GM23248 (cell line): Measurements from ENCODE around the gene MXI1. TPM values are rescaled to one million over a fixed set of nuclear protein-coding genes. Genes with fewer than 3 reads are reported as not detected.
A peak's percentile ranks its signal among the peaks of the same experiment; 100 is the strongest.

Source experiments
- DNase-seq: peaks from one replicate; pipeline ENCODE4 v3.0.0-alpha.2; 2015
- H2AFZ ChIP-seq: fragments of 200-600 bp; sonication (generic); 2 replicates; pipeline ENCODE4 v1.6.1; 2016; ENCODE audit warnings: antibody characterized with exemption
- H3F3A ChIP-seq: fragments of 200-600 bp; sonication (generic); 2 replicates; pipeline ENCODE4 v1.6.1; 2016; ENCODE audit warnings: mild to moderate bottlenecking, antibody characterized with exemption, mixed run types; ENCODE audit not compliant: insufficient read depth
- H3K27ac ChIP-seq: fragments of 200-600 bp; sonication (generic); 2 replicates; pipeline ENCODE4 v1.5.1; 2016; ENCODE audit warnings: mild to moderate bottlenecking
- H3K27me3 ChIP-seq: fragments of 200-600 bp; sonication (generic); replicated peaks from 2 replicates; pipeline ENCODE4 v1.6.1; 2016; ENCODE audit warnings: mild to moderate bottlenecking; ENCODE audit not compliant: insufficient read depth
- H3K36me3 ChIP-seq: fragments of 200-600 bp; sonication (generic); 2 replicates; pipeline ENCODE4 v1.6.1; 2016; ENCODE audit warnings: low read depth, mild to moderate bottlenecking
- H3K4me1 ChIP-seq: fragments of 200-600 bp; sonication (generic); 2 replicates; pipeline ENCODE4 v1.6.1; 2016; ENCODE audit warnings: mild to moderate bottlenecking; ENCODE audit not compliant: insufficient read depth
- H3K4me2 ChIP-seq: fragments of 200-600 bp; sonication (generic); one replicate; pipeline ENCODE4 v1.6.1; 2016; ENCODE audit warnings: mild to moderate bottlenecking; ENCODE audit not compliant: unreplicated experiment
- H3K4me3 ChIP-seq: fragments of 200-600 bp; sonication (generic); 2 replicates; pipeline ENCODE4 v1.5.1; 2016; ENCODE audit warnings: mild to moderate bottlenecking
- H3K79me2 ChIP-seq: fragments of 200-600 bp; sonication (generic); 2 replicates; pipeline ENCODE4 v1.6.1; 2016; ENCODE audit warnings: mild to moderate bottlenecking; ENCODE audit not compliant: insufficient read depth
- H3K9ac ChIP-seq: fragments of 200-600 bp; sonication (generic); 2 replicates; pipeline ENCODE4 v1.6.1; 2016; ENCODE audit warnings: mild to moderate bottlenecking
- H3K9me2 ChIP-seq: fragments of 200-600 bp; sonication (generic); 2 replicates; pipeline ENCODE4 v1.6.1; 2016; ENCODE audit warnings: mixed run types, mild to moderate bottlenecking, moderate library complexity; ENCODE audit not compliant: insufficient read depth
- H3K9me3 ChIP-seq: fragments of 200-600 bp; sonication (generic); one replicate; pipeline ENCODE4 v1.6.1; 2017; ENCODE audit warnings: low read depth
- H4K20me1 ChIP-seq: fragments of 200-600 bp; sonication (generic); 2 replicates; pipeline ENCODE4 v1.6.0; 2016; ENCODE audit not compliant: insufficient read depth
- EZH2 ChIP-seq: fragments of 200-600 bp; sonication (generic); IDR thresholded peaks from 2 replicates; pipeline ENCODE4 v1.6.1; 2018; ENCODE audit warnings: antibody characterized with exemption, mild to moderate bottlenecking; ENCODE audit not compliant: insufficient read depth, poor library complexity, severe bottlenecking
- EZH2phosphoT487 ChIP-seq: fragments of 200-600 bp; sonication (generic); IDR thresholded peaks from 2 replicates; pipeline ENCODE4 v1.6.1; 2018; ENCODE audit warnings: antibody characterized with exemption, moderate library complexity, mild to moderate bottlenecking, low read depth; ENCODE audit not compliant: insufficient read depth
- WGBS, 2 experiments: methylation state at CpG; one replicate each; pipeline ENCODE4 v1.1.6; 2015 to 2017; ENCODE audit warnings: low lambda C conversion rate in 2 of 2, low coverage in 1 of 2; ENCODE audit errors: missing lambda C conversion rate in 2 of 2; 5-methylcytosine and 5-hydroxymethylcytosine counted together
- in situ Hi-C: fragments of 300-500 bp; cut with MboI; formaldehyde crosslinking; loops from 2 replicates; pipeline ENCODE4 v1.15.0; 2020
- polyA plus RNA-seq: library from polyadenylated mRNA; unstranded; fragments of >200 nt; fragmentation: Nextera tagmentation; extraction: Ambion mirVana; gene quantifications from 2 replicates; pipeline ENCODE4 v1.2.1, GENCODE V29; 2016
- total RNA-seq: library from RNA; depleted of rRNA; stranded (reverse); fragments of >200 nt; shearing (Covaris generic); gene quantifications from 2 replicates; pipeline ENCODE4 v1.2.3, GENCODE V29; 2014

MXI1 gene
- total and polyA plus RNA-seq, 2 experiments from 2014 or later = 17.6 to 25.7 TPM

DNA sequence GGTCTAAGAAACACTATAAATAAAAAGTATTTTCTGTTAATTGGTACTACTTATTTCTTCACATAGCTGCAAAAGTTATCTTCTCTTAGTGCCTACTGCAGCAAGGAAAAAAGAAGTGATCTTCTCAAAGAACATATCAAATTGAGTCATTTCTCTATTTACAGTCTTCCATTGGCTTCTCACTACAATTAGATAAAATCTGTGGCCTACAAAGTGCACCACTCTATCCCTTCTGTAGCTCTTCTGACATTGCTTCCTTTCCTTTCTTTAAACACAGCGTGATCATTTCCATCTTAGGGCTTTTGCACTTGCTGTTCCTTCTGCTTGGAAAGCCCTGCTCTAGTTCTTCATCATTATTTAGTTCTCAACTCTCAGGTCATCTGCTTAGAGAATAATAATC lies 44.7 kb downstream of the MXI1 start:
- TF ChIP-seq EZH2 (no peak), EZH2phosphoT487 (no peak)
- H3K9me3 ChIP-seq = no peaks in the 10 kb centered on the region
- no peak overlapping the region for H2AFZ ChIP-seq
- DNase-seq = no peak
- no peak overlapping the region for H3K27ac ChIP-seq
- no peaks in the 10 kb centered on the region for H3K27me3 ChIP-seq
- no peaks in the 10 kb centered on the region for H3K36me3 ChIP-seq
- no peaks in the 10 kb centered on the region for H3F3A ChIP-seq
- H3K4me3 ChIP-seq = no peak overlapping the region
- in situ Hi-C loops = no loop called here
- 88 to 95% methylated on average over 1 of the region's 1 CpG for WGBS, 2 experiments
- H3K9me2 ChIP-seq = no peaks in the 10 kb centered on the region
- no peaks in the 10 kb centered on the region for H3K4me1 ChIP-seq
- H3K79me2 ChIP-seq = no peaks in the 10 kb centered on the region
- H3K9ac ChIP-seq = no peak overlapping the region
- no peak overlapping the region for H3K4me2 ChIP-seq
- no peaks in the 10 kb centered on the region for H4K20me1 ChIP-seq

DNA sequence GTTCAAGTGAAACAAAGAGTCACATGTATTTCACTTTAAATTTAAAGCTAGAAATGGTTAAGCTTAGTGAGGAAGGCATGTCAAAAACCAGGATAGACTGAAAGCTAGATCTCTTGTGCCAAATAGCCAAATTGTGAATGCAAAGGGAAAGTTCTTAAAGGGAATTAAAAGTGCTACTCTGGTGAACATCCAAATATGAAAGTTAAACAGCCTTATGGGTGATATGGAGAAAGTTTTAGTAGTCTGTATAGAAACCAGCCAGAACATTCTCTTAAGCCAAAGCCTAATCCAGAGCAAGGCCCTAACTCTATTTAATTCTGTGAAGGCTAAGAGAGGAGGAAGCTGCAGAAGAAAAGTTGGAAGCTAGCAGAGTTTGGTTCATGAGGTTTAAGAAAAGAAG lies 47.1 kb downstream of the MXI1 start:
- no peak for TF ChIP-seq EZH2phosphoT487
- no peak for TF ChIP-seq EZH2
- in situ Hi-C loops = no loop called here

DNA sequence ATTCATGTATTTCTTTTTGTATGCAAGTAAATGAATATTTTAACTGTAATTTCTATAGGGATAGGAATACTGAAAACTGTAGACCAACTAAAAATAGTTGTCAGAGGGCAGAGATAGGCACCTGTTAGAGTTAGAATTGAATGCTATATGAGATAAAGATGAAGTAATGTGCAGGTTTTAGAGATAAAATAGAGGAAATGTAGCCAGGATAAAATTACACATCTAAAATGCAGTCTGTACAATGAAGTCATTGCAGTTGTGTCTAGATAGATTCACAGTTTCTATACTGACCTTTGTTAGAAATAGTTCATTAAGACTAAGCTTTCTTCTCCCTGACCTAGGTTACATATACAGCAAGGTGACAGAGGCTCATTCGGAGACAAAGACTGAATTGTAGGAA lies 51.1 kb downstream of the MXI1 start:
- no peak overlapping the region for H3K9ac ChIP-seq
- H4K20me1 ChIP-seq = 0 out of 2 replicates have a peak, but pooled peaks cover 4% of the 10 kb centered on the region
- H3K27ac ChIP-seq = no peak overlapping the region
- H3K36me3 ChIP-seq = no peaks in the 10 kb centered on the region
- H3K79me2 ChIP-seq = no peaks in the 10 kb centered on the region
- H3K27me3 ChIP-seq = no peaks in the 10 kb centered on the region
- H3K4me3 ChIP-seq = no peak overlapping the region
- 98 to 100% methylated on average over 1 of the region's 1 CpG for WGBS, 2 experiments
- no peaks in the 10 kb centered on the region for H3K9me3 ChIP-seq
- in situ Hi-C loops = no loop called here
- 0 out of 2 replicates have a peak, but pooled peaks cover 4% of the 10 kb centered on the region for H3F3A ChIP-seq
- DNase-seq = no peak
- no peaks in the 10 kb centered on the region for H3K4me1 ChIP-seq
- no peaks in the 10 kb centered on the region for H3K9me2 ChIP-seq
- H2AFZ ChIP-seq = no peak overlapping the region
- H3K4me2 ChIP-seq = no peak overlapping the region
- TF ChIP-seq EZH2phosphoT487 = no peak
- TF ChIP-seq EZH2 = no peak

More for the DNA sequence above, 47.1 kb downstream of the MXI1 start:
- no peaks in the 10 kb centered on the region for H3K27me3 ChIP-seq
- H3K4me2 ChIP-seq = no peak overlapping the region
- H3K36me3 ChIP-seq = no peaks in the 10 kb centered on the region
- no peak overlapping the region for H3K4me3 ChIP-seq
- no peak overlapping the region for H2AFZ ChIP-seq
- no peak overlapping the region for H3K9ac ChIP-seq
- no peaks in the 10 kb centered on the region for H3K9me3 ChIP-seq
- no peak for DNase-seq
- no peaks in the 10 kb centered on the region for H3K9me2 ChIP-seq
- H4K20me1 ChIP-seq = no peaks in the 10 kb centered on the region
- H3F3A ChIP-seq = no peaks in the 10 kb centered on the region
- no peaks in the 10 kb centered on the region for H3K79me2 ChIP-seq
- no peaks in the 10 kb centered on the region for H3K4me1 ChIP-seq
- H3K27ac ChIP-seq = no peak overlapping the region

DNA sequence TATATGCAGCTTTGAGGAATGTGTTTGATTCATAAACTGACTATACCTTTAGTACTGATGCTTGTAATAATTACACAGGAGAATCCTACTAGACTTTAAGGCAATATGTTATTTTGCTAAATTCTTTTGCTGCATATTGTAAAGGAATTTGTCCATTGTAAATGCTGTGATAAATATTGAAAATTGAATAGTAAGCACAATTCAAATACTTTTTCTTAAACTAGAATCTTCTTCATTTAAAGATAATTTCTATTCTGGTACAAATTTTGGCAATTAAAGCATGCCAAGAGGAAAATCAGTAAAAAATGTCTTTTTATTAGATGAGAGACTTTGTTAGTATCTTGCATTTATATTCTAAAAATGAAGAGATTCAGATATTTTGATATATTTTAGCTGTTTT lies 51.9 kb downstream of the MXI1 start:
- no peak overlapping the region for H2AFZ ChIP-seq
- H3K4me3 ChIP-seq = no peak overlapping the region
- no peak overlapping the region for H3K27ac ChIP-seq
- H3K36me3 ChIP-seq = no peaks in the 10 kb centered on the region
- H3K9me3 ChIP-seq = no peaks in the 10 kb centered on the region
- DNase-seq = no peak
- in situ Hi-C loops = no loop called here
- H3K9ac ChIP-seq = no peak overlapping the region
- H3K9me2 ChIP-seq = no peaks in the 10 kb centered on the region
- no peak overlapping the region for H3K4me2 ChIP-seq
- 0 out of 2 replicates have a peak, but pooled peaks cover 4% of the 10 kb centered on the region for H4K20me1 ChIP-seq
- H3K4me1 ChIP-seq = no peaks in the 10 kb centered on the region
- TF ChIP-seq EZH2 (no peak), EZH2phosphoT487 (no peak)
- no peaks in the 10 kb centered on the region for H3K79me2 ChIP-seq
- H3K27me3 ChIP-seq = no peaks in the 10 kb centered on the region
- 0 out of 2 replicates have a peak, but pooled peaks cover 4% of the 10 kb centered on the region for H3F3A ChIP-seq

DNA sequence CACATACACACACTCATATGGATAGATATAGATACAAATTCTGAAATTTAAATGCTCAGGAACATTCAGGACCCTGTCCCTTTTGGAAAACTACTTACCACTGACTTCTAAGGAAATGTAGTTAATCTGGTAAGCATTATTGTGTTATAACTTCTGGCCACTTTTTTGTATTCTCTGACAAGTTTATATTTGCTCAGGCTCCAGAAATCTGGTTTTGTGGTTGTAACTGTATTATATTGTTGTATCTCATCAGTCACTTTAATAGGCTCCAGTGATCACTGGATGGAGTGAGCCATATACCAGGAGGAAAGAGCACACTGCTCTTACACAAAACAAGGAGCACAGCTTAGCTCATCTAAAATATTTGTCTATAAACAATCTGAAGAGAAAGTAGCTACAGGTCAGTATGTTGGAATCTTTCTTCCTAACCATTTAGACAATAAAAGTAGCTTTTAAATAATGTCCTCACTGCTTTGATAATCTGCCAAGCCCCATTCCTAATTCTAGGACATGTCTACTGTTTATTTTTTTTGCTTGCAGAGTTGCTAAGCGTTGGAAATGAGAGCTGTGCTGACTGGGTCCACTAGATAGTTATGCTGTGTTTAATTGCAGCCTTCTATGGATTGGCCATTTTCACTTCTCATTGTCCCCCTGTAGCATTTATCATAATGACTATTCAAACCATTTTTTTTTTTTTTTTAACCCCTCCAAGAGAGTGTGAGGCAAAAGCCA lies 53.5 kb downstream of the MXI1 start:
- peak; percentile 25 for DNase-seq
- 0 out of 2 replicates have a peak, but pooled peaks cover 4% of the 10 kb centered on the region for H3F3A ChIP-seq
- H3K9me2 ChIP-seq = no peaks in the 10 kb centered on the region
- H3K4me2 ChIP-seq = no peak overlapping the region
- no peaks in the 10 kb centered on the region for H3K27me3 ChIP-seq
- no peaks in the 10 kb centered on the region for H3K36me3 ChIP-seq
- no peaks in the 10 kb centered on the region for H3K9me3 ChIP-seq
- H2AFZ ChIP-seq = no peak overlapping the region
- H3K27ac ChIP-seq = no peak overlapping the region
- no peak for TF ChIP-seq EZH2
- TF ChIP-seq EZH2phosphoT487 = no peak
- in situ Hi-C loops = no loop called here
- H3K9ac ChIP-seq = no peak overlapping the region
- WGBS, 2 experiments = 81 to 89% methylated on average over 1 of the region's 1 CpG
- no peaks in the 10 kb centered on the region for H3K4me1 ChIP-seq
- no peak overlapping the region for H3K4me3 ChIP-seq
- H4K20me1 ChIP-seq = 0 out of 2 replicates have a peak, but pooled peaks cover 4% of the 10 kb centered on the region
- H3K79me2 ChIP-seq = no peaks in the 10 kb centered on the region
